Fibroblast of lung (primary cell): ENCODE results near the gene ARFRP1.

Source experiments
- EZH2 ChIP-seq: IDR thresholded peaks from 2 replicates; pipeline ENCODE4 v1.5.1; 2012; ENCODE audit warnings: low read length, control low read depth, mild to moderate bottlenecking; ENCODE audit errors: missing control alignments
- TF ChIP-seq, protein P1 (sequence below), 2 donors: IDR thresholded peaks in 1 of 2; conservative IDR thresholded peaks in 1 of 2; 1 replicate in 1 of 2; 2 replicates in 1 of 2; pipeline ENCODE4 v1.5.1; 2011 to 2012; ENCODE audit warnings: low read length in 2 of 2, control low read depth in 1 of 2, inconsistent platforms in 1 of 2, low read depth in 1 of 2, mild to moderate bottlenecking in 1 of 2

DNA sequence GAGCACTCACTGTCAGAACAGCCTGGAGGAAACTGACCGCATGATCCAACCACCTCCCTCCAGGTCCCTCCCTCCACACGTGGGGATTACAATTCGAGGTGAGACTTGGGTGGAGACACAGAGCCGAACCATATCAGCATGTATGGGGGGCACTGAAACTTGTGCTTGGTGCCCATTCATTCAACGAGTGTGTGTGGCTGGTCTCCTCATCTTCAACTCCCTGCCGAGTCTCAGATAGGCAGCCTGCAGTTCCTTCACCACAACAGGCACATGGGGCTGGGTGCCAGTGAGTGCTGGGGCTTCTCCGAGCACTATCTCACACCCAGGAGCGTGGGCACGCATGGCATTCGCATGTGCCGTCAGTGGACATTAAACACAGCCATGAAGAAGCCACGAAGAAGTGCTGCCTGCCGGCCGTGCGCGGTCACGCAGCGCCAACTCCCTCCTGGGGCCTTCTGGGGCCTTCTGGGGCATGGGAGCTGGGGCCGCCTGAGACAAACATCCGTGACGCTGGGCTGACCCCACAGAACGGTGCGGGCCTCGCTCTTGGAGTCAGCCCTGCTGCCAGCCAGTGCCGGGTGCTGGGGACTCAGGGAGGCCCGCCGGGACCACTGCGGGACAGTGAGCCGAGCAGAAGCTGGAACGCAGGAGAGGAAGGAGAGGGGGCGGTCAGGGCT, 50.4 kb downstream of the ARFRP1 start:
- TF ChIP-seq EZH2, result no peak
- TF ChIP-seq, protein P1, sequence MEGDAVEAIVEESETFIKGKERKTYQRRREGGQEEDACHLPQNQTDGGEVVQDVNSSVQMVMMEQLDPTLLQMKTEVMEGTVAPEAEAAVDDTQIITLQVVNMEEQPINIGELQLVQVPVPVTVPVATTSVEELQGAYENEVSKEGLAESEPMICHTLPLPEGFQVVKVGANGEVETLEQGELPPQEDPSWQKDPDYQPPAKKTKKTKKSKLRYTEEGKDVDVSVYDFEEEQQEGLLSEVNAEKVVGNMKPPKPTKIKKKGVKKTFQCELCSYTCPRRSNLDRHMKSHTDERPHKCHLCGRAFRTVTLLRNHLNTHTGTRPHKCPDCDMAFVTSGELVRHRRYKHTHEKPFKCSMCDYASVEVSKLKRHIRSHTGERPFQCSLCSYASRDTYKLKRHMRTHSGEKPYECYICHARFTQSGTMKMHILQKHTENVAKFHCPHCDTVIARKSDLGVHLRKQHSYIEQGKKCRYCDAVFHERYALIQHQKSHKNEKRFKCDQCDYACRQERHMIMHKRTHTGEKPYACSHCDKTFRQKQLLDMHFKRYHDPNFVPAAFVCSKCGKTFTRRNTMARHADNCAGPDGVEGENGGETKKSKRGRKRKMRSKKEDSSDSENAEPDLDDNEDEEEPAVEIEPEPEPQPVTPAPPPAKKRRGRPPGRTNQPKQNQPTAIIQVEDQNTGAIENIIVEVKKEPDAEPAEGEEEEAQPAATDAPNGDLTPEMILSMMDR (conservative IDR thresholded peaks at IDR 0.05 in 1 of 2, IDR thresholded peaks at IDR 0.05 in 1 of 2; ENCODE audit: low read depth in 1 of 2, low read length in 2 of 2), result no peak
